HCT116 (cell line): ENCODE data around the gene P4HA2. TPM values are rescaled to one million over a fixed set of nuclear protein-coding genes. Genes with fewer than 3 reads are reported as not detected.

Experiments used
- ATAC-seq: fragments of 200-7000 bp; cut with Tn5 transposase; 2 replicates; pipeline ENCODE4 v1.9.1; 2020; ENCODE audit warnings: mild to moderate bottlenecking, moderate library complexity
- BruUV-seq: library from RNA; stranded (reverse); fragments of 400-500 nt; replicated peaks from 2 replicates; lab custom pipeline; 2021; lab: Mats Ljungman, UMichigan
- CTCF ChIA-PET: fragments of 300-600 bp; sonication (Branson Sonifier 250); formaldehyde crosslinking; loops from one replicate; lab custom pipeline; 2021; ENCODE audit warnings: antibody characterized with exemption; lab: Charles Lee
- POLR2A ChIA-PET: fragments of 300-600, 350-600 bp; sonication (Branson Sonifier 250); formaldehyde crosslinking; loops from one replicate; lab custom pipeline; 2021; ENCODE audit warnings: antibody characterized with exemption; lab: Charles Lee
- RAD21 ChIA-PET, 2 experiments: fragments of 300-600 bp; sonication (Branson Sonifier 250); formaldehyde crosslinking; loops; one replicate each; lab custom pipeline; 2023; ENCODE audit warnings: low total read pairs in 2 of 2; ENCODE audit not compliant: uncharacterized antibody in 2 of 2, unreplicated experiment in 2 of 2, low non-redundant PET in 1 of 2; lab: Charles Lee
- DNase-seq: peaks from one replicate; pipeline ENCODE4 v3.0.0-alpha.2; 2010; ENCODE audit warnings: low read depth, low spot score
- H2AFZ ChIP-seq: fragments of 200-600 bp; shearing (Covaris generic), sonication (generic); 2 replicates; pipeline ENCODE4 v1.6.1; 2017; ENCODE audit warnings: low read depth, mixed run types, mixed read lengths, antibody characterized with exemption, low read length; ENCODE audit not compliant: poor library complexity, severe bottlenecking
- H3K27ac ChIP-seq: 2 replicates; pipeline ENCODE4 v1.5.1; 2012; ENCODE audit warnings: low read depth, low read length
- H3K27me3 ChIP-seq: fragments of 200-600 bp; sonication (generic); 2 replicates; pipeline ENCODE4 v1.6.1; 2016; ENCODE audit warnings: mixed run types, low read length, mixed read lengths; ENCODE audit not compliant: insufficient read depth
- H3K36me3 ChIP-seq, 2 experiments: fragments of 200-500 bp in 1 of 2; fragments of 200-600 bp in 1 of 2; sonication (Bioruptor generic) in 1 of 2; sonication (generic) in 1 of 2; 2 replicates each; pipeline versions ENCODE4 v1.5.1 to v1.6.1; 2014 to 2016; ENCODE audit warnings: low read length in 2 of 2, inconsistent platforms in 1 of 2, mixed read lengths in 1 of 2, mixed run types in 1 of 2; ENCODE audit not compliant: insufficient read depth in 2 of 2, control insufficient read depth in 1 of 2
- H3K4me1 ChIP-seq, 2 experiments: fragments of 200-600 bp in 1 of 2; sonication (generic) in 1 of 2; 2 replicates each; pipeline versions ENCODE4 v1.5.1 to v1.6.1; 2012 to 2017; ENCODE audit warnings: low read length in 2 of 2, inconsistent platforms in 1 of 2, mild to moderate bottlenecking in 1 of 2, mixed read lengths in 1 of 2, mixed run types in 1 of 2, moderate library complexity in 1 of 2; ENCODE audit not compliant: insufficient read depth in 2 of 2, control insufficient read depth in 1 of 2
- H3K4me2 ChIP-seq: fragments of 200-600 bp; sonication (generic); 2 replicates; pipeline ENCODE4 v1.6.1; 2017; ENCODE audit warnings: mixed run types, low read length, mixed read lengths
- H3K4me3 ChIP-seq, 2 experiments: fragments of 200-600 bp in 1 of 2; sonication (generic) in 1 of 2; replicated peaks in 1 of 2; 2 replicates each; pipeline ENCODE4 v1.5.1; 2011 to 2016; ENCODE audit warnings: low read length in 2 of 2, control low read depth in 1 of 2, low read depth in 1 of 2, mild to moderate bottlenecking in 1 of 2, mixed read lengths in 1 of 2, mixed run types in 1 of 2
- H3K79me2 ChIP-seq: fragments of 200-600 bp; sonication (generic); 2 replicates; pipeline ENCODE4 v1.6.1; 2017; ENCODE audit warnings: mild to moderate bottlenecking, mixed run types, low read length, moderate library complexity, mixed read lengths; ENCODE audit not compliant: insufficient read depth
- H3K9ac ChIP-seq: fragments of 200-600 bp; sonication (generic); 2 replicates; pipeline ENCODE4 v1.6.1; 2016; ENCODE audit warnings: low read length, mixed read lengths
- H3K9me2 ChIP-seq: fragments of 200-600 bp; sonication (generic), shearing (Covaris generic); 2 replicates; pipeline ENCODE4 v1.6.1; 2017; ENCODE audit warnings: mixed run types, mild to moderate bottlenecking, moderate library complexity; ENCODE audit not compliant: insufficient read depth
- H3K9me3 ChIP-seq, 2 experiments: fragments of 200-500 bp in 1 of 2; fragments of 200-600 bp in 1 of 2; sonication (Bioruptor generic) in 1 of 2; sonication (generic) in 1 of 2; 2 replicates each; pipeline ENCODE4 v1.6.1; 2014 to 2017; ENCODE audit warnings: low read length in 2 of 2, mixed read lengths in 2 of 2, inconsistent platforms in 1 of 2, low read depth in 1 of 2, mild to moderate bottlenecking in 1 of 2, mixed run types in 1 of 2, moderate library complexity in 1 of 2; ENCODE audit not compliant: control insufficient read depth in 1 of 2, insufficient read depth in 1 of 2
- H4K20me1 ChIP-seq: fragments of 200-600 bp; sonication (generic), shearing (Covaris generic); 2 replicates; pipeline ENCODE4 v1.6.1; 2017; ENCODE audit warnings: mixed run types, mild to moderate bottlenecking, moderate library complexity; ENCODE audit not compliant: insufficient read depth
- CTCF ChIP-seq, 3 experiments: fragments of 200-600 bp in 1 of 3; sonication (generic) in 1 of 3; IDR thresholded peaks in 2 of 3; conservative IDR thresholded peaks in 1 of 3; 2 replicates each; pipeline ENCODE4 v1.5.1; 2012 to 2017; ENCODE audit warnings: low read depth in 2 of 3, low read length in 2 of 3, antibody characterized with exemption in 1 of 3, borderline replicate concordance in 1 of 3, control low read depth in 1 of 3, mild to moderate bottlenecking in 1 of 3, mixed read lengths in 1 of 3, mixed run types in 1 of 3, moderate library complexity in 1 of 3; ENCODE audit not compliant: insufficient read depth in 1 of 3
- EGR1 ChIP-seq: IDR thresholded peaks from 2 replicates; pipeline ENCODE4 v1.6.1; 2012; ENCODE audit warnings: low read depth
- ELF1 ChIP-seq: IDR thresholded peaks from 2 replicates; pipeline ENCODE4 v1.6.1; 2012; ENCODE audit warnings: low read depth, borderline replicate concordance
- EZH2 ChIP-seq: fragments of 200-600 bp; sonication (generic); IDR thresholded peaks from 2 replicates; pipeline ENCODE4 v1.6.1; 2017; ENCODE audit warnings: antibody characterized with exemption, mixed run types
- POLR2A ChIP-seq: IDR thresholded peaks from 2 replicates; pipeline ENCODE4 v1.7.0; 2011; ENCODE audit warnings: borderline replicate concordance; ENCODE audit not compliant: insufficient read depth, insufficient read length; ENCODE audit errors: extremely low read depth
- POLR2AphosphoS5 ChIP-seq: IDR thresholded peaks from 2 replicates; pipeline ENCODE4 v1.6.1; 2011; ENCODE audit warnings: mild to moderate bottlenecking, low read depth, low read length, moderate library complexity
- RAD21 ChIP-seq: IDR thresholded peaks from 2 replicates; pipeline ENCODE4 v1.6.1; 2012; ENCODE audit warnings: low read depth, mild to moderate bottlenecking
- REST ChIP-seq: IDR thresholded peaks from 2 replicates; pipeline ENCODE4 v1.6.1; 2012; ENCODE audit warnings: low read depth
- TCF7L2 ChIP-seq: IDR thresholded peaks from 2 replicates; pipeline ENCODE4 v1.7.0; 2011; ENCODE audit warnings: borderline replicate concordance, inconsistent platforms; ENCODE audit not compliant: insufficient read depth, insufficient read length; ENCODE audit errors: extremely low read depth
- intact Hi-C: fragments of 100-400 bp; cut with micrococcal nuclease; formaldehyde crosslinking; loops from 2 replicates; pipeline ENCODE4 v1.10.0; 2022
- total RNA-seq: library from RNA; stranded (reverse); gene quantifications from one replicate; pipeline ENCODE4 v1.2.1, GENCODE V29; 2021; ENCODE audit not compliant: unreplicated experiment

The P4HA2 gene
- total RNA-seq, 1 experiment from 2014 or later = 29.0 TPM

GRCh38 chr5:132225165-132226032 is 2.3 kb downstream of the P4HA2 start:
- CTCF ChIA-PET = interaction anchor here (1.5 kb wide), 1 partner anchor 12 kb away, joined by 8 read pairs; no protein-coding TSS in a partner anchor
- Histone ChIP-seq H3K79me2 (peaks cover 27% of the 10 kb centered on the region), H3K9me3 (no peaks in the 10 kb centered on the region), H4K20me1 (no peaks in the 10 kb centered on the region), H3K9me2 (no peaks in the 10 kb centered on the region; the same call in 1 of the 2 replicates), H3K9ac (no peak overlapping the region), H3K27me3 (no peaks in the 10 kb centered on the region), H2AFZ (no peak overlapping the region), H3K4me3 (peak overlapping the region; percentile 9 to 31; a peak in 2 of 4 replicates), H3K4me2 (peak overlapping the region; percentile 98), H3K36me3 (no peaks in the 10 kb centered on the region), H3K4me1 (peaks cover 19 to 38% of the 10 kb centered on the region in 2 experiments), H3K27ac (no peak overlapping the region; the same call in 1 of the 2 replicates)
- no peak for DNase-seq
- POLR2A ChIA-PET = no interaction called here
- RAD21 ChIA-PET = no interaction called here
- TF ChIP-seq REST (no peak), POLR2AphosphoS5 (peak; percentile 42; the same call in 1 of the 2 replicates)
- intact Hi-C loops = loop anchor here (2.0 kb wide), 1 partner anchor 69 kb away; the partner anchor contains the start of gene SLC22A4
- ATAC-seq = no peak
- BruUV-seq = no TSS peak

GRCh38 chr5:132224716-132225115 is 2.9 kb downstream of the P4HA2 start:
- ATAC-seq (no peak), DNase-seq (no peak)
- Histone ChIP-seq H3K4me3 (no peak overlapping the region), H3K79me2 (peaks cover 27% of the 10 kb centered on the region), H3K36me3 (no peaks in the 10 kb centered on the region), H2AFZ (no peak overlapping the region), H3K4me2 (peak overlapping the region; percentile 98; the same call in 1 of the 2 replicates), H3K9me2 (no peaks in the 10 kb centered on the region; the same call in 1 of the 2 replicates), H3K27me3 (no peaks in the 10 kb centered on the region), H3K9ac (no peak overlapping the region), H4K20me1 (no peaks in the 10 kb centered on the region), H3K27ac (no peak overlapping the region), H3K9me3 (no peaks in the 10 kb centered on the region), H3K4me1 (peaks cover 19 to 38% of the 10 kb centered on the region in 2 experiments)
- POLR2A ChIA-PET = no interaction called here
- TSS peak; percentile 34 for BruUV-seq
- intact Hi-C loops = no loop called here
- CTCF ChIA-PET = interaction anchor here (1.5 kb wide), 1 partner anchor 13 kb away, joined by 8 read pairs; no protein-coding TSS in a partner anchor
- RAD21 ChIA-PET = no interaction called here
- TF ChIP-seq RAD21 (no peak), EZH2 (no peak), TCF7L2 (no peak), EGR1 (no peak), ELF1 (no peak), CTCF (IDR thresholded peaks at IDR 0.05 in 2 of 3, conservative IDR thresholded peaks at IDR 0.05 in 1 of 3; ENCODE audit: borderline replicate concordance in 1 of 3, insufficient read depth in 1 of 3, low read depth in 2 of 3, low read length in 2 of 3) (no peak), POLR2A (no peak)
